ENCODE measurements around the gene ASIC4. TPM values are rescaled to one million over a fixed set of nuclear protein-coding genes. Genes with fewer than 3 reads are reported as not detected.
A peak's percentile ranks its signal among the peaks of the same experiment; 100 is the strongest.

Gene ASIC4
- total and polyA plus RNA-seq, 2 of the 13 experiments (the other 11 are each of a cell fraction or from before 2014, with no cell fraction given), result 0.03 TPM; not detected in 1

GRCh38 chr2:219512524-219513216, 1.6 kb upstream of the ASIC4 start (continued):
- TF ChIP-seq ZFP36 (IDR thresholded peaks at IDR 0.05; ENCODE audit: borderline replicate concordance, low read depth, low read length, partially characterized antibody) (no peak), MXD4 (CRISPR knock-in tag; IDR thresholded peaks at IDR 0.05) (no peak), RERE (CRISPR knock-in tag; IDR thresholded peaks at IDR 0.05; ENCODE audit: low read depth) (no peak), ZSCAN25 (CRISPR knock-in tag; IDR thresholded peaks at IDR 0.05) (no peak), SP2 (CRISPR knock-in tag; IDR thresholded peaks at IDR 0.05) (no peak), NPAS2 (CRISPR knock-in tag; IDR thresholded peaks at IDR 0.05; ENCODE audit: borderline replicate concordance) (no peak), ZZZ3 (CRISPR knock-in tag; IDR thresholded peaks at IDR 0.05; ENCODE audit: borderline replicate concordance) (no peak), ZHX2 (IDR thresholded peaks at IDR 0.05; ENCODE audit: low read depth) (no peak), ZHX2 (CRISPR knock-in tag; IDR thresholded peaks at IDR 0.05; ENCODE audit: borderline replicate concordance) (no peak), ADNP (CRISPR knock-in tag; IDR thresholded peaks at IDR 0.05) (no peak), ZNF557 (CRISPR knock-in tag; IDR thresholded peaks at IDR 0.05) (no peak), CC2D1A (CRISPR knock-in tag; IDR thresholded peaks at IDR 0.05) (no peak), ZNF230 (CRISPR knock-in tag; IDR thresholded peaks at IDR 0.05) (no peak), PHF8 (CRISPR knock-in tag; IDR thresholded peaks at IDR 0.05) (no peak), ARID5B (CRISPR knock-in tag; IDR thresholded peaks at IDR 0.05) (peak; percentile 50; the same call in 1 of the 2 replicates)

All from HepG2 (cell line).